ENCODE measurements around the gene PFN1.
A peak's percentile ranks its signal among the peaks of the same experiment; 100 is the strongest.

Gene PFN1

DNA sequence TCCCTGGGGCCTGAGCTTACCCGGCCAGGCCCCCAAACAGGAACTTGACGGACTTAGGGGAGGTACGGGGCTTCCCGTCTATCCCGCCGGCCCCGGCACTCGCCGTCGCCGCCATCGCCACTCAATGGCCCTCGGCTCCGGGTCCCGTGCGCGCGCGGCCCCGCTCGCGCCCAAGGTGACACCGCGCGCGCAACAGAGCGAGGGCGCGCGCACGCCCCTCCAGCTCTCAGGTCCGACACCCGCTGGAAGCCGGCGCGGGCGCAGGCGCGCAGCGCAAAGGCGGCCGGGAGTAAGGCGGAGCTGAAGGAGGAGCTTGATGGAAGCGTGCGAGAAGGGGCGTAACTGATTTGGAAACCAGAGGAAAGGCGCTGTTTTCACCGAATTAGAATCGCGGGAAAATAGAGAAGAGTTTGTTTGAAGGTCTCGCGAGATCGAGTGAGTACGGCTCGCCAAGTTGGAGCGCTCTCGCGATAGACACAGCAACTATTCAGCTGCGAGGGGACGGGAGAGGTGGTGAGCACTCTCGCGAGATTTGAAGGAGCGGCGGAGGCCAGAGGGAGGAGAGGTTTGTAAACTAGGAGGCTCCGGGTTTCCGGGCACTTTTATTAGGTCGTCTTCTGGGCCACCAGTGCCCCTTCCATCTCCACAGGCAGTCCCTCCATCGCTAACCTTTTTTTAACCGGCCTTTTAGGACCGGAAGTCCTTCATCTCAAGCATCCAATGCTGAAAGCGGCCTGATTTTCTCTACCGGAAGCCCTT is 8.4 kb downstream of the PFN1 start, which contains the start of the genes RNF167 and SLC25A11:
RNF167 (plus strand) TSS at position 473 of the 759 bp plus-strand sequence. CDS start 642 bp downstream, outside the sequence.
SLC25A11 (minus strand) TSS at position 251 of the 759 bp plus-strand sequence; CDS start at position 115, 136 bp downstream.
- H3K36me3 ChIP-seq (replicated peaks; ENCODE audit: insufficient read depth, low read length), result no peaks in the 10 kb centered on the region
- peaks cover 8% of the 10 kb centered on the region for H4K20me1 ChIP-seq (ENCODE audit: insufficient read depth, low read length)

DNA sequence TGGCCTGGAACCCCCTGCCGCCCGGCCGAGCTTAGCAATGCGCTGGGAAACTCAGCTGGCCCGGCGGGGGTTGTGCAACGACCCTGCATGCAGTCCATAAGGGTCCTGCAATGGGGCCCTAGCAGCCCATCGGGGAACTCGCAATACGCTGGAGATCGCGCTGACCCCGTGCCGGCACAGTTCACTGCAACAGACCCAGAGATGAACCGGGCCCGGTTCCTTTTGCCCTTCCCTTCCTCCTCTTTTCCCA is 8.9 kb downstream of the PFN1 start:
- Histone ChIP-seq H3K4me3 (ENCODE audit: low read length) (peak overlapping the region; percentile 78), H3K9ac (ENCODE audit: low read length) (peak overlapping the region; percentile 95), H3K4me2 (ENCODE audit: low read depth, low read length) (peak overlapping the region; percentile 96), H3K36me3 (replicated peaks; ENCODE audit: insufficient read depth, low read length) (no peaks in the 10 kb centered on the region), H3K79me2 (ENCODE audit: low read length) (peaks cover 67% of the 10 kb centered on the region), H3F3A (ENCODE audit: insufficient read depth, low read length) (peaks cover 42% of the 10 kb centered on the region), H4K20me1 (ENCODE audit: insufficient read depth, low read length) (peaks cover 3% of the 10 kb centered on the region), H3K9me2 (replicated peaks; ENCODE audit: insufficient read depth, low read length) (no peaks in the 10 kb centered on the region), H3K9me3 (replicated peaks; ENCODE audit: insufficient read depth, low read length) (no peaks in the 10 kb centered on the region), H3K4me1 (ENCODE audit: low read length) (peaks cover 27% of the 10 kb centered on the region), H2AFZ (ENCODE audit: low read length) (peak overlapping the region; percentile 77), H3K27me3 (replicated peaks; ENCODE audit: insufficient read depth, low read length) (no peaks in the 10 kb centered on the region), H3K27ac (ENCODE audit: low read length) (peak overlapping the region; percentile 91)
- no peak for DNase-seq
- TF ChIP-seq, protein P1, sequence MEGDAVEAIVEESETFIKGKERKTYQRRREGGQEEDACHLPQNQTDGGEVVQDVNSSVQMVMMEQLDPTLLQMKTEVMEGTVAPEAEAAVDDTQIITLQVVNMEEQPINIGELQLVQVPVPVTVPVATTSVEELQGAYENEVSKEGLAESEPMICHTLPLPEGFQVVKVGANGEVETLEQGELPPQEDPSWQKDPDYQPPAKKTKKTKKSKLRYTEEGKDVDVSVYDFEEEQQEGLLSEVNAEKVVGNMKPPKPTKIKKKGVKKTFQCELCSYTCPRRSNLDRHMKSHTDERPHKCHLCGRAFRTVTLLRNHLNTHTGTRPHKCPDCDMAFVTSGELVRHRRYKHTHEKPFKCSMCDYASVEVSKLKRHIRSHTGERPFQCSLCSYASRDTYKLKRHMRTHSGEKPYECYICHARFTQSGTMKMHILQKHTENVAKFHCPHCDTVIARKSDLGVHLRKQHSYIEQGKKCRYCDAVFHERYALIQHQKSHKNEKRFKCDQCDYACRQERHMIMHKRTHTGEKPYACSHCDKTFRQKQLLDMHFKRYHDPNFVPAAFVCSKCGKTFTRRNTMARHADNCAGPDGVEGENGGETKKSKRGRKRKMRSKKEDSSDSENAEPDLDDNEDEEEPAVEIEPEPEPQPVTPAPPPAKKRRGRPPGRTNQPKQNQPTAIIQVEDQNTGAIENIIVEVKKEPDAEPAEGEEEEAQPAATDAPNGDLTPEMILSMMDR (IDR thresholded peaks at IDR 0.05; ENCODE audit: low read length), result no peak
- TF ChIP-seq EZH2phosphoT487 (IDR thresholded peaks at IDR 0.05; ENCODE audit: low read length), result no peak
- no peak for TF ChIP-seq EZH2 (optimal IDR thresholded peaks at IDR 0.05; ENCODE audit: low read depth, low read length)

More for the DNA sequence above, 8.4 kb downstream of the PFN1 start, which contains the start of the genes RNF167 and SLC25A11:
- H3K4me1 ChIP-seq (ENCODE audit: low read length), result peaks cover 29% of the 10 kb centered on the region
- peaks cover 72% of the 10 kb centered on the region for H3K79me2 ChIP-seq (ENCODE audit: low read length)
- peak within 1 kb of the TSS; percentile 78 for H3K4me3 ChIP-seq (ENCODE audit: low read length)
- peak within 1 kb of the TSS; percentile 91 for H3K27ac ChIP-seq (ENCODE audit: low read length)
- peaks cover 44% of the 10 kb centered on the region for H3F3A ChIP-seq (ENCODE audit: insufficient read depth, low read length)
- no peaks in the 10 kb centered on the region for H3K9me3 ChIP-seq (replicated peaks; ENCODE audit: insufficient read depth, low read length)
- TF ChIP-seq, protein P1 (IDR thresholded peaks at IDR 0.05; ENCODE audit: low read length), result no peak
- TF ChIP-seq EZH2phosphoT487 (IDR thresholded peaks at IDR 0.05; ENCODE audit: low read length), result no peak
- no peak for TF ChIP-seq EZH2 (optimal IDR thresholded peaks at IDR 0.05; ENCODE audit: low read depth, low read length)
- peak within 1 kb of the TSS; percentile 77 for H2AFZ ChIP-seq (ENCODE audit: low read length)
- H3K9me2 ChIP-seq (replicated peaks; ENCODE audit: insufficient read depth, low read length), result no peaks in the 10 kb centered on the region
- H3K27me3 ChIP-seq (replicated peaks; ENCODE audit: insufficient read depth, low read length), result no peaks in the 10 kb centered on the region
- peak within 1 kb of the TSS; percentile 96 for H3K4me2 ChIP-seq (ENCODE audit: low read depth, low read length)
- peak within 1 kb of the TSS; percentile 95 for H3K9ac ChIP-seq (ENCODE audit: low read length)
- DNase-seq, result peak; percentile 100

DNA sequence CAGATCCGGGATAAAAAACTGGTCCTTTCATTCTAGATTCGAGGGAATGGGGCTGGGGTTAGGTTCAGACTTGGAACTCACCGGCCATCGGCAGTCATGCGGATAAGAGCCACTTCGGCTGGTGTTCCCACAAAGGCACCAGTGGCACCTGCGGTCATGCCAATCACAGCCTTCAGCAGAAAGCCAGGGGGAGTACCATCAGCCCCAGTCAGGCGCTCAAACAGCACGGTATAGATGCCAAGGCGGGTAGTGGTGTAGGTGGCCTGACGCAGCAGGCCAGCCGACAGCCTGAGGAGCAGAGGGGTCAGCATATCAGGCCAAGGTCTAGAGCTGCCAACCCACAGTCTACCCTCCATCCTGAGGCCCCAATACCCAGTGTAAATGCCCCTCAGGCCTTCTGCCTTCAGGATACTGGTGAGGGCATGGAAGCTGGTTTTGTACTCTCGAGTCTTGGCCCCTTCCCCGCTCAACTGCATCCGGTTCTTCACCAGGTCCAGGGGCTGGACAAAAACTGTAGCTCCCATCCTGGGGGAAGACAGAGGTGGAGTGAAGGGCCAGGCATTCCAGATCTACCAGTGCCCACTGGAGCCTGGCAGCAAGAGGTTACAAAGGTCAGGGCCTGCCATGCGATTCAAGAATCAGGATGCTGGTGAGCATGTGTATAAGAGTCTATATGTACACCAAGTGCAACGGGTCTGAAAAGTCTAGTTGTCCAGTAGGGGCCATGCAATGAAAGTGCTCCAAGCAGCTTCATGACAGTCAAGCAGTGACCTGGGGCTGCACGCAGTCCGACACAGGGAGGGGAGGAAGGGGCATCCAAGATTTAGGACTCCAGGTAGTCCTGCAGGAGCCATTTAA is 9.4 kb downstream of the PFN1 start:
- TF ChIP-seq, protein P1 (IDR thresholded peaks at IDR 0.05; ENCODE audit: low read length), result no peak
- no peak for TF ChIP-seq EZH2phosphoT487 (IDR thresholded peaks at IDR 0.05; ENCODE audit: low read length)
- no peak for TF ChIP-seq EZH2 (optimal IDR thresholded peaks at IDR 0.05; ENCODE audit: low read depth, low read length)
- H3K4me2 ChIP-seq (ENCODE audit: low read depth, low read length), result peak overlapping the region; percentile 96
- DNase-seq, result peak; percentile 49
- H4K20me1 ChIP-seq (ENCODE audit: insufficient read depth, low read length), result no peaks in the 10 kb centered on the region
- H3F3A ChIP-seq (ENCODE audit: insufficient read depth, low read length), result peaks cover 42% of the 10 kb centered on the region
- no peaks in the 10 kb centered on the region for H3K36me3 ChIP-seq (replicated peaks; ENCODE audit: insufficient read depth, low read length)
- peak overlapping the region; percentile 77 for H2AFZ ChIP-seq (ENCODE audit: low read length)
- no peaks in the 10 kb centered on the region for H3K9me3 ChIP-seq (replicated peaks; ENCODE audit: insufficient read depth, low read length)
- H3K9me2 ChIP-seq (replicated peaks; ENCODE audit: insufficient read depth, low read length), result no peaks in the 10 kb centered on the region
- H3K9ac ChIP-seq (ENCODE audit: low read length), result peak overlapping the region; percentile 95
- no peaks in the 10 kb centered on the region for H3K27me3 ChIP-seq (replicated peaks; ENCODE audit: insufficient read depth, low read length)
- H3K4me3 ChIP-seq (ENCODE audit: low read length), result peak overlapping the region; percentile 78
- peaks cover 27% of the 10 kb centered on the region for H3K4me1 ChIP-seq (ENCODE audit: low read length)
- peak overlapping the region; percentile 91; the same call in 1 of the 2 replicates for H3K27ac ChIP-seq (ENCODE audit: low read length)
- peaks cover 62% of the 10 kb centered on the region for H3K79me2 ChIP-seq (ENCODE audit: low read length)

Measured in MM.1S (cell line).